Measurements from ENCODE around the gene PRCD. TPM values are rescaled to one million over a fixed set of nuclear protein-coding genes. Genes with fewer than 3 reads are reported as not detected.
A peak's percentile ranks its signal among the peaks of the same experiment; 100 is the strongest.

The PRCD gene
- total RNA-seq, 1 donor from 2014 or later, result 5.8 TPM

DNA sequence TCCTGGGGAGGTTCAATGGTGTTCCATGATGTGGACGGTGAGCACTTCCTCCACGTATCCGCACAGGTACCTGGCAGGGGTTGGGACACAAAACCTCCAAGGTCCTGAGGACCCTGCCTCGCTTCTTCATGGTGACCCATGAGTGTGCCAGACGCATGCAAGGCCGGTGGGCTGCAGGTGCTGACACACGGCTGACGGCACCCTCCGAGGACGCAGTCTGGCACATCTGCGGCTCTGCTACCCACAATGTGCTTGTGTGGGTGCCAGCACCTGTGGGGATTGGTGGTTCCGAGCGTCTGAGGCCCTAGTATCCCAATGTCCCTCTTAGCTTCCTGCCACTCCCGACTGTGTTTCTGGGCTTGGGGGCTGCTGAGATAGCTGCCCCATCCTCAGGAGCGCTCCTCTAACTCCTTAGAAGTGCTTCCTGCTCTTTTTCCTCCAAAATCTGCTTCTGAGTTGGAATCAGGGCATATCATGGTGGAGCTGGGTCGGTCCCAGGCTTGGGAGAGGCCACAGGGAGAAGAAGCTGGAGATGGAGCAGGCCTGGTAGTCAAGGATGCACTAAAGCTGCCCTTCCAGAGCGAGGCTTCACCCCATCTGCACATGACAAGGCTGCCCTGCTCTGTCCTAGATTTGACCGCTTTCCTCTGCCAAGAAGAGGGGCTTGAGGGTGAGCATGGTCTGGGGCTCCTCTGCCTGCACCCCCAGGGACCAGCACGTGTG, 3.9 kb upstream of the PRCD start:
- no peak for TF ChIP-seq CTCF (conservative IDR thresholded peaks at IDR 0.05; ENCODE audit: low read depth, low read length)
- H3K4me3 ChIP-seq (ENCODE audit: low read depth, low read length), result no peak overlapping the region
- DNase-seq (ENCODE audit: low read depth), result no peak

- TF ChIP-seq CTCF (conservative IDR thresholded peaks at IDR 0.05; ENCODE audit: low read depth, low read length), result no peak
- H3K4me3 ChIP-seq (ENCODE audit: low read depth, low read length), result no peak overlapping the region
- DNase-seq (ENCODE audit: low read depth), result no peak
Observed at GRCh38 chr17:76536511-76537287, 3.1 kb upstream of the PRCD start.

- TF ChIP-seq CTCF (conservative IDR thresholded peaks at IDR 0.05; ENCODE audit: low read depth, low read length), result no peak
- no peak for DNase-seq (ENCODE audit: low read depth)
- no peak overlapping the region for H3K4me3 ChIP-seq (ENCODE audit: low read depth, low read length)
Observed at GRCh38 chr17:76537288-76537577, 2.6 kb upstream of the PRCD start.

GRCh38 chr17:76537578-76538280, 2.1 kb upstream of the PRCD start, which contains the start of gene CYGB:
Gene CYGB, minus strand, starts transcription at chr17:76537709. Its CDS starts 167 bp downstream, at chr17:76537542.
- no peak for DNase-seq (ENCODE audit: low read depth)
- no peak for TF ChIP-seq CTCF (conservative IDR thresholded peaks at IDR 0.05; ENCODE audit: low read depth, low read length)
- peak within 1 kb of the TSS; percentile 19 for H3K4me3 ChIP-seq (ENCODE audit: low read depth, low read length)

DNA sequence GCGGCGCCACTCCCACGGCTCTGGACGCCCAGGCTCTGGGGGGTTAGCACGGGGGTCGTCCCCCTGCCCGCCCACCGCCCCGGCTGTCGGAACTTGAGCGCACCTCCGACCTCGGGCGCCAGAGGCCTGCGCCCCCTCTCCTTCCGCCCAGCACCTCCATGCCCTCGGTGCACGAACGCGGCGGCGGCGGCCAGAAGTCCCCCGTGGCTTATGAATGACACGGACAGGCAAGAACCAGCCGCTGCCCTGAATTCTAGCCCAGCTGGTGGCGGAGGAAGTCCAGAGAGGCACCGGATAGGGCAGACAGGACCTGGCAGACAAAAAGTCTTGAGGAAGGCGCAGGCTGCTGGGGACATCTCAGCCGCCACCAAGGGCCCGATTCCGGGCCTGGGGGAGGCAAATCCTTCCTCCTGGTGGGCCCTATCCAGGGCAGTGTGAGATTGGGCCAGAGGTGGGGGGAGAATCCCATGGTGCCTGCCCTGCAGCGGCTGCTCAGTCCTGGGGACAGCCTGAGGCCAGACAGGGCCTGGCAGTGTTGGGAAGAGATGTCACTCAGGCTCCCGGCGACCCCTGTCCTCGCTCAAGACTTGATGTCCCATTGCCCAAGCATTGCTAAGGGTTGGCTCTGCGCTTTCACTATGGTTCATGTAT, 1.4 kb upstream of the PRCD start:
- no peak overlapping the region for H3K4me3 ChIP-seq (ENCODE audit: low read depth, low read length)
- TF ChIP-seq CTCF (conservative IDR thresholded peaks at IDR 0.05; ENCODE audit: low read depth, low read length), result no peak
- DNase-seq (ENCODE audit: low read depth), result no peak

DNA sequence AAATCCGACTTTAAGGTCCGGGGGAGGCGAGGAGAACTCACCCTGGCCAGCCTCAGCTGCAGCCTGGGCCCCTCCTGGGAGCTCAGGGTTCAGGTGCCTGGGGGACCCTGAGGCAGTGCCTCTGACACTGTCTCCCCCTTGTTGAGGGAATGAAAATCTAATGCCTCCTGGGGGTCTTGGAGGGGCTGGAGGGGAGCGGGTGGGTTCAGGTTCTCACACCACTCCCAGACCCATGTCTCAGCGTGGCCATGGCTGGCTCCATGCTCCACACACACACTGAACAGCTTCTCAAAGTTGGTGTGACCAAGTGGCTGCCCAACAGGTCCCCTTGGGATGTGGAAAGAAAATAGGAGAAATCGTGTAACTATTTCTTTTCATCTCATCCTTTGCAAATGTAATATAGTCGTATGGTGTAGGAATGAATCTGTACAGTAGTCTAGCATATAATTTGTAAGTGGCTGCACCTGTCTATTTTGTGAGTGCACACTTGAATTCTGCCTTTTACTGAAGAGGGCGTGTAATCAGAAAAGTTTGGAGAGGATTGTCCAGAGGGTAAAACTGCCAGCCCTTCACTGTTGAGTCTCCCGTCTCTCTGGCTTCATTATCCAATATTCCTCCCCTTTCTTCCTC, 788 bp upstream of the PRCD start:
- no peak overlapping the region for H3K4me3 ChIP-seq (ENCODE audit: low read depth, low read length)
- DNase-seq (ENCODE audit: low read depth), result no peak
- no peak for TF ChIP-seq CTCF (conservative IDR thresholded peaks at IDR 0.05; ENCODE audit: low read depth, low read length)
